GM18519 (cell line): ENCODE measurements around the gene RRBP1.

ENCODE experiments used
- ATAC-seq: cut with Tn5 transposase; IDR thresholded peaks from one replicate; pipeline ENCODE4 v1.9.1; 2021; ENCODE audit warnings: mild to moderate bottlenecking, moderate library complexity; ENCODE audit not compliant: unreplicated experiment, low FRiP score

Gene RRBP1

GRCh38 chr20:17614812-17615644, 67.0 kb downstream of the RRBP1 start:
- no peak for ATAC-seq

DNA sequence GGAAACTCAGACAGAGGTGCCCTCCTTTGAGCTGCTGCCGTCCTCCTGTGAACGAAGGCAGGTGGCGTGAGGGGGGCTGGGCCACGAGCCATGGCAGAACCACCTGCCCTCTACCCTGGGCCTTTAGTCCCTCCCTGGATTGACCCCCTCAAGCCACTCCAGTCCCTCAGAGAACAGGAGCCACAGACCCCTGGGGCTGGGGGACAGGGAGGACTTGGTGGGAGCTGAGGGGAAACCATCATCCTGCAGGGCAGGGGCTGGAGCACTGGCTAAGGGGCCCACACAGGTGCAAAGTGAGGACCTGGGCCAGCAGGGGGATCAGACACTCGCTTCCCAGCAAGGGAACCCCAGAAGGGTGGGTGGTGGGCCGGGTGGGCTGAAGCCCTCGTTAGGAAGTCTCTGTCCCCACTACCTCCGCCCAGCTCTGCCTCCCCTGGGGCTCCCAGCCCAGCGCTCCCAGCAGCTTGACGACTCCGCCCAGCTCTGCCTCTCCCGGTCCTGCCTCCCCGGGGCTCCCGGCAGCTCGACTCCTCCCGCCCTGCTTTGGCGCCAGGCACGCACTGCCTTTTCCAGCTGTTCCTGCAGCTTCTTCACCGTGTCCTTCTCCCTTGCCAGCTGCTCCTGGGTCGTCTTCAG, 67.7 kb downstream of the RRBP1 start:
- no peak for ATAC-seq

DNA sequence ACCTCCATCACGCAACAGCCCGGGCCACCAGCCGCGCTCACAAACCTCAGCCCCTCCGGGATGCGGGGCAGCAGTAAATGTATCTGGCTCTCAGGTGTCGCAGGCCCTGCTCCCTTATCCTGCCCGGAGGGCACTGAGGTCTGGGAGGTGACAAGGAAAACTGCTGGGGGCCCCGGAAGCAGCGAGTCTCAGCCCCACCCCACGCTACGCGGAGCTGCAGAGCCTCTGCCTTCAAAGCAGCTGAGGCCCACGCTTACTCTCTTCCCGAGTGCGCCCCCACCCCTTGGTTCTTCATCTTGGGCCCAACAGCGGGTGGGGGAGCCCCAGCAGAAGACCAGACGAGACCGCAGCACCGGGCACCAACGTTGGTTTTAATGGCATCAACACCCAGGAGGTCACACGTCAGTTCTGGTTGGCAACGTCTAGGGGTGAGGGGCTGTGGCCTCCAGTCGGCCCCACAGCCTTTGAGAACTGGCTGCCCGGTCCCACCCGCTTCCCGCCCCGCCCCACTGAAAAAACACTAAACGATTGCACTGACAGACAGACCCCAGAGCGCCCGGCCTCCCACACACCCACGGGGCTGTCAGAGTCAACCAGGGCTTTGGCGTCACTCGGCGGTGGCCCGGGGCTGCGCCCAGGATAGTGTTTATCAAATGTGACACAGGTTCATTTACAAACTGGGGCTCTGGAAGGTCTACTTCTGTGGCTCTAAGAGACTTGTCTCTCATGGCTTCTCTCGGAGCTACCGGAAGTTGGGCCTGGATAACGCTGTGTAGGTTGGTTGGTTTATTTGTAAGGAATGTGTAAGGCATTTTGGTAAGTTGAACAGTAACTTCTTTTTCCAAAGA, 68.5 kb downstream of the RRBP1 start:
- no peak for ATAC-seq

DNA sequence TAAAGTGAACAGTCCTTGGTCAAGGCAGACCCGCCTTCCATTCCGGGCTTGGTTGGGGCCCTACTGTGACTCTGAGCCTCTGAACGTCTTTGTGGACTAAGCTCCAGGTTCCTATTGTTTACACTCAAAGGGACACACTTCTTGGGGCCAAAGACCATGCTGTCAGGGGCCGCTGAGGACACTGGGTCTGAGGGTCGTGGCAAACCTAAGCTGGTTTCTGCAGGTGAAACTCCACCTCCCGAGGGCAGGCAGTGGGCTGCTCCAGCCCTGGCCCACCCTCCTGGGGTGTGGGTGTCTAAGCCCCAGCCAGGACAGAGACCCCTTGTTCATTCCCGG, 69.1 kb downstream of the RRBP1 start:
- no peak for ATAC-seq

DNA sequence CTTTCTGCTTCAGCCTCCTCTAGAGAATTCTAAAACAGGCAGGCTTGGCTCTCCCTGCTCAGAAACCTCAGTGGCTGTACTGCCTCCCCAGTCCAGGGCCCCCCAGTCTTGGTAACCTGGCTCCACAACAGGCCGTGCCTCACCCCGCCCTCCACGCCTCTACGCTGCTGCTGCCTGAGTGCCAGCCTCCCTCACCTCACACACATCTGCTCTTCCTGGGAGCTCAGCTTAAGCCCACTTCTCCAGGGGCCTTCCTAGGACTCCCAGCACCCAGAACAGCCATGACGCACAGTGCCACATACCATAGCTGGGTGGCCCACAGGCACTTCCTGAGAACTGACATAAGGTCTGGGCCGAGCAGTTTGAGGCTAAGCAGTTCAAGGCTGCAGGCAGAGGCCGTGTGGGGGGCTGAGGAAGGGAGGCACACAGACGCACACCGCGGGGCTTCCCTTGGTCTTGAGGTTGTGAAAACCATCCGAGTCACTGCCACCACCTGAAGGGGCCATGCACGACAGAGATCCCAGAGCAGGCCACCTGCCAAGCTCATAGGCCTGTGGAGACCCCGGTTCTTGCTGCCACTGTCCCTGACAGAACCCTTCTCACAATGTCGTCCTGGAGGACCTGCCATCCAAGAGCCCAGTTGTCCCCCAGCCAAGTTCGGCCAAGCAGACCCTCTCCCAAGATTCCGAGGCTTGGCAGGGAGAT, 69.6 kb downstream of the RRBP1 start:
- ATAC-seq: no peak

DNA sequence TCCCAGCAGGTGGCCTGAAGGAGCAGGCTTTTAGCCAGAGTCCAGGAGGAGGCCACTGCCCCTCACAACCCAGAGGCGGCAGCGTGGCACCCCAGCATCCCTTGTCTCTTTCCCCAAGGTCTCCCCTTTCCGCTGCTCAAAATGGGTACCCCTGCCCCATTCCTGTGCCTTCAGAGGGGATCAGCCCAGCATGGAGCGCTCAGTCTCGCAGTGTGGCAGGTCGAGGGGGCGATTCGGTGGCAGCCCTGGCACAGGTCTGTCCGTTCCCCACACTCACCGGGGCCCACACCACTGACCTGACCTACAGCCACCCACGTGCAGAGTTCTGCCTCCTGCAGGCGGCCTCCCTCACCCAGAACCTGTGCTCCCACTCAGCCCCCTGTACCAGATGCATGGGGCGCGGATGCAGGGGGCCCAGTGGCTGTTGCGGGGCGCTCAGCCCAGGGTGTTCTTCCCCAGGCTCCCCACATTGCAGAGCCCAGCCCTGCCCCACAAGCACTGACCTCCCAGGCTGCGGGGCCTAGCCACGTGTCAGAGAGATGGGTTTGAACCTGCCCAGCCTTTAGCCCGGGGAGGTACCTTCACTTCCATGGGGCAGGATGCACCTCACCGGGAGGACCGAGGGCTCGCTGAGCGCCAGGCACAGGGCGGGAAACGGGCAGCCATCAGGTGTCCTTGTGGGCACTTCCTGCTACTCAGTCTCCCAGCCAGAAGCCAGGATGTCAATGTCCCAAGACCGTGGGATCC, 70.3 kb downstream of the RRBP1 start:
- ATAC-seq: no peak

GRCh38 chr20:17611290-17611539, 70.8 kb downstream of the RRBP1 start:
- no peak for ATAC-seq

DNA sequence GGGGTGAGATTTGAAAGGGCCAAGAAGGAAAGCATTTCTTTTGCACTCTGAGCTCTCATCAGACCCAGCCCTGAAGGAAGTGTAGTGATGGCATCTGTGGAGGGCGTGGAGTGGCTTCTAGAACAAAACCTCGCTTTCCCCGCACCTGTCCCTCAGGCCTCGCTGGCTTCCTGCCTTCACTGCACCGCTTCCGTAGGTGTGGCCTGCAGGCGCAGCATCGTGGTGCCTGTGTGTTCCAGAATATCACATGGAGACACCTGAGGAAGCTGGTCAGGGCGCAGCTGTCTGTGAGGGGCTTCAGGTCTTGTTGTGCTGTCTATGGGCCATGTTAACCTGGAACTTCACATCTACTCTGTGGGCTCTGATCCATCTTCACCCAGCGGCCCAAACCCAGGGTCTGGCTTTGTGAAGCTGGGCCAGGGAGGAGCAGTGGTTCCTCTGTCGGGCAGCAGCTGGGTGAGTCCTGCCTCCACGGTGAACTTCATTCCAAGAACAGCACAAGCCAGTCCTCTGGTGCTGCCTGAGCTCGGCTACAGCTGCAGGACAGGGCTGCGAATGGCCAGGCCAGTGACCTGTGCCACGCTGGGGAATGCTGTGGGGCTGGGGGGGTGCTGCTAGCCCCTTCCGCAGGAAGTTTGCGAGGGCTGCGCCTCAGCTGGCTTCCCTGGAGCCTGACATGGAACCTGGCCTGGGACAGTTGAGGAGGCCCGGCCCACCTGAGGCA, 71.3 kb downstream of the RRBP1 start:
- no peak for ATAC-seq

- no peak for ATAC-seq
Observed at GRCh38 chr20:17609811-17610377, 72.1 kb downstream of the RRBP1 start.

GRCh38 chr20:17608701-17609497, 73.1 kb downstream of the RRBP1 start:
- ATAC-seq: no peak

DNA sequence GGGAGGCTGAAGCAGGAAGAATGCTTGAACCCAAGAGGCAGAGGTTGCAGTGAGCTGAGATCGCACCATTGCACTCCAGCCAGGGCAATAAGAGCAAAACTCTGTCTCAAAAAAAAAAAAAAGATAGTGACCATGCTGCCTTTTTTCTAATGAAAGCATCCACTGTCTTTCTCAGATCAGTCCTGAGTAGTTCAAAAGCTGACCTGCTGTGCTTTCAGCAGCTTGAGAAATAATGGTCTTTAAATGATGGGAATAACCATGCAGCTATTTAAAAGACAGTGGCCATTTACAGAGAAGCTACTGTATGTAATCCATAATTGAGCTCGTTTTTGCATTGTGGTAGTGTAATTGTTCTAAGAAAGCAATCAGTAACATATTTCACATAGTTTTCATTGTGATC, 76.0 kb downstream of the RRBP1 start:
- ATAC-seq: no peak

- ATAC-seq: no peak
Observed at GRCh38 chr20:17605131-17605660, 76.8 kb downstream of the RRBP1 start.

GRCh38 chr20:17602493-17602892, 79.5 kb downstream of the RRBP1 start:
- no peak for ATAC-seq

DNA sequence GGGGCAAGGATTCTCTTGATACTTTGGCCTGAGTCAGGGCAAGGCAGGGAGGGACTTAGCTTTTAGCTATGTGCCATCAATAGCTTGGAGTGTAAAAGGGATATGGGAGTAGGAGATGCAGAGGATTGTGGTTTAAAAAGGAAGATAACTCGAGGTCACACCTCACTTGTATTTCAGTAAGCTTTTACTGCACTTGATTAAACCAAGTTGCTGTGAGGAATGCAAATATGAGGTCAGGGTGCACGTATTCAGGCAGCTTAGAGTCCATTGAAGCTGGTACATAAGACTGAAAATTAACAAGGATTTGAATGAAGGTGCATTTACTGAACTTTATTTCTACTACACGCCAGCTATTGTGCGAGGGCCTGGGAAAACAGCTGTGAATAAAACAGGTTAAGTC, 80.1 kb downstream of the RRBP1 start:
- no peak for ATAC-seq

DNA sequence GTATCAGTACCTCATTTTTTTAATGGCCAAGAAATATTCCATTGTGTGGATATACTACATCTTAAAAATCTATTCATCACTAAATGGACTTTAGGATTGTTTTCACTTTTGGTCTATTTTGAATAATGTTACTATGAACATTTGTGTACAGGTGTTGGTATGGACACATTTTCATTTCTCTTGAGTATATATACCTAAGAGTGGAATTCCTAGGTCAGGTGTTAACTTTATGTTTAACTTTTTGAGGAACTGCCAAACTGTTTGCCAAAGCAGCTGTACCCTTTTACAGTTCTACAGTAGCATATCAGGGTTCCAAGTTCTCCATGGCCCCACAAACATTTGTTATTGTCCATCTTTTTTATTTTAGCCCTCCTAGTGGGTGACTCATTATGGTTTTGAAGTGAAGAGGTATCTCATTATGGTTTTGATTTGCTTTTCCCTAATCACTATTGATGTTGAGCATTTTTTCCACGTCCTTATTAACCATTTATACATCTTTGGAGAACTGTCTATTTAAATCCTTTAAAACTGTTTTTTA, 84.0 kb downstream of the RRBP1 start:
- ATAC-seq: no peak

- no peak for ATAC-seq
Observed at GRCh38 chr20:17595856-17596255, 86.2 kb downstream of the RRBP1 start.

- ATAC-seq: no peak
Observed at GRCh38 chr20:17594443-17594842, 87.6 kb downstream of the RRBP1 start.

GRCh38 chr20:17593902-17594301, 88.1 kb downstream of the RRBP1 start:
- ATAC-seq: no peak
